ENCODE data around the gene YAF2.

DNA sequence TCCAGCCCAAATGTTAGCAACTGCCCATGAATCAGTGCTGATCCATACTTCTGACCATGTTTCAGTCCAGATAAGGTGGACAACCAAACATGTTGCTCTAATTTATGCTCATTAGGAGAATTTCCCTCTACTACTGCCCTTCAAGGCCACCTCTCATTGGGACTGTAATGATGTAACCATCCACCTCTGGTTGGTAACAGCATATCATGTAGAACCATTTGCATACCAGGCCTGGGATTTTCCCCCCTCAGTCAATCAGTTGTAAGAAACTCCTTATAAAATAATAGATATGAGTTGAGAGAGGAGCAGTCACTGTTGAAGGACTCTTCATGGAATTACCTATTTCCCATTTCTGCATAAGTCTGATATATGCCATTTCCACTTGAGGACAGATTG lies 17.8 kb upstream of the YAF2 start:
- TF ChIP-seq, protein P1, sequence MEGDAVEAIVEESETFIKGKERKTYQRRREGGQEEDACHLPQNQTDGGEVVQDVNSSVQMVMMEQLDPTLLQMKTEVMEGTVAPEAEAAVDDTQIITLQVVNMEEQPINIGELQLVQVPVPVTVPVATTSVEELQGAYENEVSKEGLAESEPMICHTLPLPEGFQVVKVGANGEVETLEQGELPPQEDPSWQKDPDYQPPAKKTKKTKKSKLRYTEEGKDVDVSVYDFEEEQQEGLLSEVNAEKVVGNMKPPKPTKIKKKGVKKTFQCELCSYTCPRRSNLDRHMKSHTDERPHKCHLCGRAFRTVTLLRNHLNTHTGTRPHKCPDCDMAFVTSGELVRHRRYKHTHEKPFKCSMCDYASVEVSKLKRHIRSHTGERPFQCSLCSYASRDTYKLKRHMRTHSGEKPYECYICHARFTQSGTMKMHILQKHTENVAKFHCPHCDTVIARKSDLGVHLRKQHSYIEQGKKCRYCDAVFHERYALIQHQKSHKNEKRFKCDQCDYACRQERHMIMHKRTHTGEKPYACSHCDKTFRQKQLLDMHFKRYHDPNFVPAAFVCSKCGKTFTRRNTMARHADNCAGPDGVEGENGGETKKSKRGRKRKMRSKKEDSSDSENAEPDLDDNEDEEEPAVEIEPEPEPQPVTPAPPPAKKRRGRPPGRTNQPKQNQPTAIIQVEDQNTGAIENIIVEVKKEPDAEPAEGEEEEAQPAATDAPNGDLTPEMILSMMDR (IDR thresholded peaks at IDR 0.05), result no peak
- no peak for TF ChIP-seq EZH2 (IDR thresholded peaks at IDR 0.05; ENCODE audit: borderline replicate concordance, insufficient read depth, low read depth, low read length, poor library complexity, severe bottlenecking)
